ENCODE results near the gene ORC2.

DNA sequence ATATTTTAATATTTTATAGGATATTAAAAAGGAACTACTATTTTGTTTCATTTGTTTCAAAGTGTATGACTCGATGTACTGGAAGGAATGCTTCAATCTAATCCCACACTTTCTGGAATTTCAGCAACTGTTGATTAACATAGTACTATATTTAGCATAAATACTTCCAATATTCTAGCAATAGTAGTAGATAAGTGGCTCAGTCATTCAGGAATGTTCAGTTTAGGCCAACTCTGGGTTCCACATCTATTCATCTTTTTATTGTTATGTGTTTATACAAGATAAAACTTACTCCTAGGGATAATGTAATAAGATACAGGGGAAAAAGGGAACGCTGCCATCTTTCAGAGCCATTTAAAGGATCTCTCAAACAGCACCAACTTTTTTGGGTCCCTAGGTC is 22.3 kb upstream of the ORC2 start:
- TF ChIP-seq CTCF (IDR thresholded peaks at IDR 0.05) (no peak), POLR2A (IDR thresholded peaks at IDR 0.05) (no peak)

Measured in right lobe of liver (tissue), 4 donors.